Measurements from ENCODE around the gene WNT8B. TPM values are rescaled to one million over a fixed set of nuclear protein-coding genes. Genes with fewer than 3 reads are reported as not detected.
A peak's percentile ranks its signal among the peaks of the same experiment; 100 is the strongest.

WNT8B gene
- total and polyA plus RNA-seq, 2 donors (not counting 1 experiment from before 2014, with no cell fraction given), result not detected

DNA sequence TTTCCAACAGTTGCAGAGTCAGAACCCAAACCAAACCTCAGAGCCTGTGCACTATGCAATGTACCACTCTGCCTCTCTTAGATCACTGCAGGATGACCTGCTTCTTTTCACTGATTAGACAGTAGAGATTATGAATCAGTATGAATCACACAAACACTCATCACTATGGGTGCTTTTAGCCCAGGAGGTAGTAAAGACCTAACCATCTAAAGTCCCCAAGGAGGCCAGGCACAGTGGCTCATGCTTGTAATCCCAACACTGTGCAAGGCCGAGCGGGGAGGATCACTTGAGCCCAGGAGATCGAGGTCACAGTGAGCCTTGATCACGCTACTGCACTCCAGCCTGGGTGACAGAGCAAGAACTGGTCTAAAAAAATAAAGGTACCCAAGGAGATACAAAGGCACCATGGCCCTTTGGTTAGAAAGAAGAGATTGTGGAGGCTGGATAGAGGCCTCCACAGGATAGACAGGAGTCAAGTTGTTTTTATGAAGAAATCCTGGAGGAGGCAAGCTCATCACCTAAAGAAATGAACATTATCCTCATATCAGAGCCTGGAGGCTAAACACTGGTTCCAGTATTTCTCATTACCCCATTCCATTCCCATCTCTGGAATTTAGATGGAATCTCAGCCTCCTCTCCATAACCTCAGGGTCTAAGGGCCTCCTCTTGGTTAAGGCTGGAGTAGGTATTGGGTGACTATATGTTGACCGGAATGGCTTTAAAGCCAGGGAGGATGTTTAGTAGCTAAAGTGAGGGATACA is 44.0 kb downstream of the WNT8B start:
- no peaks in the 10 kb centered on the region for H3K27me3 ChIP-seq (ENCODE audit: control insufficient read depth, insufficient read depth, low read length)
- no peaks in the 10 kb centered on the region for H3K36me3 ChIP-seq (ENCODE audit: control insufficient read depth, insufficient read depth, low read length)
- no peaks in the 10 kb centered on the region for H3K4me1 ChIP-seq (ENCODE audit: control insufficient read depth, extremely low read depth, insufficient read depth, low read length)
- H3K27ac ChIP-seq (ENCODE audit: insufficient read depth, low read length), result no peak overlapping the region
- no peaks in the 10 kb centered on the region for H3K79me2 ChIP-seq (ENCODE audit: control insufficient read depth, insufficient read depth, low read length)
- no peak overlapping the region for H3K4me3 ChIP-seq (replicated peaks in 1 of 4; ENCODE audit: control extremely low read depth in 1 of 4, insufficient read depth in 1 of 4, low read depth in 3 of 4, low read length in 4 of 4)
- H3K9me3 ChIP-seq (ENCODE audit: control insufficient read depth, insufficient read depth, low read depth, low read length), result no peaks in the 10 kb centered on the region
- no peaks in the 10 kb centered on the region for H4K20me1 ChIP-seq (ENCODE audit: control insufficient read depth, extremely low read depth, insufficient read depth, low read length)
- H2AFZ ChIP-seq (ENCODE audit: low read length), result no peak overlapping the region
- no peak for TF ChIP-seq CTCF (conservative IDR thresholded peaks at IDR 0.05 in 1 of 2, IDR thresholded peaks at IDR 0.05 in 1 of 2; ENCODE audit: low read depth in 1 of 2, low read length in 2 of 2)
- DNase-seq (ENCODE audit: low read depth in 2 of 2), result peak in 1 of 2 donors; percentile 70
- H3K4me2 ChIP-seq (ENCODE audit: extremely low read depth, insufficient read depth, low read length), result no peak overlapping the region
- H3K9ac ChIP-seq (ENCODE audit: insufficient read depth, low read length), result no peak overlapping the region

DNA sequence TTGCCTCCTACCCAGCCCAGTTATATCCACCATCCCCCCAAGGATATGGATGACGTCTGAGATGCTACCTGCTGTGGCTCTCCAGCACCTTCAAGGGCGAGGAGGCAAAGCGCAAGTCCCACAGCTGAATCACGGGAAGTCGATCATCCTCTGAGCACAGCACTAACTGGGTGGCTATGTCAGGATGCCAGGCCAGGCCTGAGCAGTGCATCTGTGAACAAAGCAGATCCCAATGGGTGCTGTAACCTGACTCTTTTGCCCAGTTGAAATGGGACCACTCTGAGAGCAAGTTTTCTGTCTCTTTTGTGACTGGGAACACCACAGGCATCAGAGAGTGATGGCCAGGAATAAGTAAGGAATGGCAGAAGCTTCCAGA is 44.5 kb downstream of the WNT8B start:
- DNase-seq (ENCODE audit: low read depth in 2 of 2), result no peak
- no peak overlapping the region for H2AFZ ChIP-seq (ENCODE audit: low read length)
- no peak overlapping the region for H3K4me3 ChIP-seq (replicated peaks in 1 of 4; ENCODE audit: control extremely low read depth in 1 of 4, insufficient read depth in 1 of 4, low read depth in 3 of 4, low read length in 4 of 4)
- no peak overlapping the region for H3K9ac ChIP-seq (ENCODE audit: insufficient read depth, low read length)
- H3K27me3 ChIP-seq (ENCODE audit: control insufficient read depth, insufficient read depth, low read length), result no peaks in the 10 kb centered on the region
- H4K20me1 ChIP-seq (ENCODE audit: control insufficient read depth, extremely low read depth, insufficient read depth, low read length), result no peaks in the 10 kb centered on the region
- H3K36me3 ChIP-seq (ENCODE audit: control insufficient read depth, insufficient read depth, low read length), result no peaks in the 10 kb centered on the region
- TF ChIP-seq EZH2 (IDR thresholded peaks at IDR 0.05; ENCODE audit: low read length, missing control alignments) (no peak), CTCF (conservative IDR thresholded peaks at IDR 0.05 in 1 of 2, IDR thresholded peaks at IDR 0.05 in 1 of 2; ENCODE audit: low read depth in 1 of 2, low read length in 2 of 2) (no peak)
- no peaks in the 10 kb centered on the region for H3K4me1 ChIP-seq (ENCODE audit: control insufficient read depth, extremely low read depth, insufficient read depth, low read length)
- no peak overlapping the region for H3K27ac ChIP-seq (ENCODE audit: insufficient read depth, low read length)
- no peaks in the 10 kb centered on the region for H3K79me2 ChIP-seq (ENCODE audit: control insufficient read depth, insufficient read depth, low read length)
- H3K9me3 ChIP-seq (ENCODE audit: control insufficient read depth, insufficient read depth, low read depth, low read length), result no peaks in the 10 kb centered on the region
- H3K4me2 ChIP-seq (ENCODE audit: extremely low read depth, insufficient read depth, low read length), result no peak overlapping the region

- no peak for TF ChIP-seq CTCF (conservative IDR thresholded peaks at IDR 0.05 in 1 of 2, IDR thresholded peaks at IDR 0.05 in 1 of 2; ENCODE audit: low read depth in 1 of 2, low read length in 2 of 2)
- no peak for TF ChIP-seq EZH2 (IDR thresholded peaks at IDR 0.05; ENCODE audit: low read length, missing control alignments)
- no peak overlapping the region for H2AFZ ChIP-seq (ENCODE audit: low read length)
- H3K4me3 ChIP-seq (replicated peaks in 1 of 4; ENCODE audit: control extremely low read depth in 1 of 4, insufficient read depth in 1 of 4, low read depth in 3 of 4, low read length in 4 of 4), result no peak overlapping the region
- H3K4me2 ChIP-seq (ENCODE audit: extremely low read depth, insufficient read depth, low read length), result no peak overlapping the region
- no peaks in the 10 kb centered on the region for H3K27me3 ChIP-seq (ENCODE audit: control insufficient read depth, insufficient read depth, low read length)
- H4K20me1 ChIP-seq (ENCODE audit: control insufficient read depth, extremely low read depth, insufficient read depth, low read length), result no peaks in the 10 kb centered on the region
- no peaks in the 10 kb centered on the region for H3K79me2 ChIP-seq (ENCODE audit: control insufficient read depth, insufficient read depth, low read length)
- no peak overlapping the region for H3K27ac ChIP-seq (ENCODE audit: insufficient read depth, low read length)
- no peak overlapping the region for H3K9ac ChIP-seq (ENCODE audit: insufficient read depth, low read length)
- no peak for DNase-seq (ENCODE audit: low read depth in 2 of 2)
- no peaks in the 10 kb centered on the region for H3K9me3 ChIP-seq (ENCODE audit: control insufficient read depth, insufficient read depth, low read depth, low read length)
- no peaks in the 10 kb centered on the region for H3K4me1 ChIP-seq (ENCODE audit: control insufficient read depth, extremely low read depth, insufficient read depth, low read length)
- H3K36me3 ChIP-seq (ENCODE audit: control insufficient read depth, insufficient read depth, low read length), result no peaks in the 10 kb centered on the region
These were observed 45.5 kb downstream of the WNT8B start for GRCh38 chr10:100508266-100508665.
